Measurements from ENCODE around the gene LPP.

The LPP gene

DNA sequence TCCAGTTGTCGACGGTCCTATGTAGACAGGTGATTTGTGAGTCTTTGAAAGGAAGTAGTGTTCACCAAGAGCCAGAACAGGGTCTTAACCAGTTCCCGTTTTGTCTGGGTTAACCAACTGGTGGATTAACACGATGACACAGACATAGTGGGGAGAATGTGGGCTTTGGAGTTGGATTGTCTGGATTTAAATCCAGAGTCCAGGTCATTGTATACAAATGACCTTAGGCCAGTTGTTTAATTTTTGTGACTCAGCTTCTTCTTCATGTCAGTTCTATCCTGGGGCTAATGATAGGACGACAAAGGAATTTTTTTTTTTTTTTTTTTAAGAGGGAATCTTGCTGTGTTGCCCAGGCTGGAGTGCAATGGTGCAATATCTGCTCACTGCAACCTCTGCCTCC is 126.7 kb downstream of the LPP start:
- no peak for DNase-seq

DNA sequence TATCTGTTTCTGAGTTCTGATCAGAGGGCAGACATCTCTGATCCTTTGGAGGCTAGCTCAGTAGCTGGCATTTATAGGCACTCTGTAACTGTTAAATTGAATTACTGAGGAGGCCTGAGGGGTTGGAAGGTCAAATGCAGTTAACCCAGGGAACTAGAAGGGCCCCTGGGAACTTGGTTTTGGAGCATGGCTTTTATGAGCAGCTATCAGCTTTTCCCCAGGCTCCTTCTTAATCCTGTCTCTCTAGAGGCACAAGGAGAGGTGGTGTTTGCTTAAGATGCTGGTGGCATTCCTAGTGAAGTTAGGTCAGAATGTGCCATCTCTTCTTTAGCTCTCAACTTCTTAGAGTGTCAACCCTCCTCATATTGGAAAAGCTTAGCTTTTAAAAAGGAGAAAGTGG is 128.9 kb downstream of the LPP start:
- DNase-seq: no peak

DNA sequence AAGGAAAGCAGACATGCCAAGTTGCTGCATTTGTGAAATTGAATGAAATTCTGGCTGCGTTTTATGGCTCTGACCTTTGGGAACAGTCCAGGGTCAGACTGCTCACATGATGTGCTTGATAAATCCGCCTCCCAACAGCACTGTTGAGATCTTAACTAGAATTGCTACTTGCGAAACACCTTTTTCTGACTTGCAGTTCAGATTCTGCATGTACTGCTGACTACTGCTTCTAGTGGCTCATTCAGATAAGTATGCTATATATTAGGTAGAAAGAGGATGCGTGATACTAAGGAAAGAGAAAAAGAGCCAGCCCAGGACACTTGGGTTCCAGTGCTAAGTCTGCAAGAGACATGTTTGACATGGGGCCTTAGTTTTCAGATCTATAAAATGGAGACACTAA is 129.4 kb downstream of the LPP start:
- DNase-seq: no peak

DNA sequence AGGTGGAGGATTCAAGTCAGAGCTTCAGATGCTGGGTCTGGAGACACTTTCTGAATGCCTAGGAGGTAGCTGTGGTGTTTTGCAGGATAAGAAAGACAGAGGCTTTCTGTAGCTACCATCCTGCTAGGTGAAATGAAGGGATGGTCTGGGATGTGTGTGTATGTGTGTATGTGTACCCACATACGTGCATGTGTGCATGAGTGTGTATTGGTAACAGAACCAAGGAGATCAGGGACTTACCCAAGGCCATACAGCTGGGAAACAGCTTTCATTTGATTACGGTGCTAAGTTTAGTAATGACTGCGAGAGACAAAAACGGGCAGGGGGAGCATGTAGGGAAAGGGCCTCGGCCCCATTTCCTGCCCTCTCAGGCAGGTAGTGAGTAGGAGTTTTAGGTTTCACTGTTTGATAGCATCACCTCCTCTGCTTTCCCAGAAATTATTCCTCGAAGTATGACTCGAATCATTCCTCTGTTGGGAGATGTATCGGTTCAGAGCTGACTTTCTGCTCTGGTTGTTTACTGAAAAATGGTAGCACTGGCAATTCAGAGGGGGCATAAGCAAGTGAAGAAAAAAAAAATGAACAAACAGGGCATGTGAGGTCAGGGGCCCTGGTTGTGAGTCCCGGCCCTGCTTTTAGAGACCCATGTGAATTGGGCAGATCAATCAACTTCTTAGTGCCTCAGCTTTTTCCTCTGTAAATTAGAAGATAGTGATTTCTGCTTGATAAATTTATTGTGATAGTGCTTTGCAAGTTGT is 130.7 kb downstream of the LPP start:
- no peak for DNase-seq

DNA sequence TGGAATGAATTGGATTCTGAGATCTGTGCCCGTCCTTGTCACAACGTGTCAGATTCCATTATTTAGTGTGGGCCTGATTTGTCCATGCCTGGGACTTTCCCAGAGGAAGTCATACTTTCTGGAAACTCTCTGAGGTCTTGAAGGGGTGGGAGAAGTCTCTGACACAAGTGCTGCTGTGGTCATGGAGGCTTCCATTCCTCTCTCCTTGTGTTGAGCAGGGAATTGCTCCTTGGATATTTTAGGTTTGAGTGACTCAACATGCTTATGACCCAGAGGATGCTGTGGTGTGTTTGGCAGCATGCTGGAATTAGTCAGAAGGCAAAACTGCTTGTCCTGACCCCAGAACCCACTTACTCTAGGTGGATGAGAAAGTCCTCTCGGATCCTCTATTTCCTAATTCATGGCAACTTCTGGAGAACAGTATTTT is 132.1 kb downstream of the LPP start:
- no peak for DNase-seq

DNA sequence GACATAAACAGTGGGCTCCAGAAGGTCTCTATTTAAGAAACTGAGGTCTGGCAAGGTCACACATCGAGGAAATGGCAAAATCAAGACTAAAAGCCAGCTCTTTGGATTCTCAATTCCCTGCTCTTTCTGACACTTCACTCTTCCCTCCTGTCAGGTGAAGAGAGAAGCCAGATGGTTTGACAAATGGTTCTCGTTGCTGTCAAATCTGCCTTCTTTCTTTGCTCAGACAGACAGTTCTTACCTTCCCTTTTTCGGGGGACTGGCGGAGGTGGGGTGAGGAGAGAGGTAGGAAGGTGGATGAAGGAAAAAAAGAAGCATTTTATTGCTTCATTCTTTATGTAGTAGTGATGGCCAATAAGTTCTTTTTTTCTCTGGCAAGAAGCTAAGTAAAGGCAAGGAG is 133.4 kb downstream of the LPP start:
- DNase-seq: no peak

DNA sequence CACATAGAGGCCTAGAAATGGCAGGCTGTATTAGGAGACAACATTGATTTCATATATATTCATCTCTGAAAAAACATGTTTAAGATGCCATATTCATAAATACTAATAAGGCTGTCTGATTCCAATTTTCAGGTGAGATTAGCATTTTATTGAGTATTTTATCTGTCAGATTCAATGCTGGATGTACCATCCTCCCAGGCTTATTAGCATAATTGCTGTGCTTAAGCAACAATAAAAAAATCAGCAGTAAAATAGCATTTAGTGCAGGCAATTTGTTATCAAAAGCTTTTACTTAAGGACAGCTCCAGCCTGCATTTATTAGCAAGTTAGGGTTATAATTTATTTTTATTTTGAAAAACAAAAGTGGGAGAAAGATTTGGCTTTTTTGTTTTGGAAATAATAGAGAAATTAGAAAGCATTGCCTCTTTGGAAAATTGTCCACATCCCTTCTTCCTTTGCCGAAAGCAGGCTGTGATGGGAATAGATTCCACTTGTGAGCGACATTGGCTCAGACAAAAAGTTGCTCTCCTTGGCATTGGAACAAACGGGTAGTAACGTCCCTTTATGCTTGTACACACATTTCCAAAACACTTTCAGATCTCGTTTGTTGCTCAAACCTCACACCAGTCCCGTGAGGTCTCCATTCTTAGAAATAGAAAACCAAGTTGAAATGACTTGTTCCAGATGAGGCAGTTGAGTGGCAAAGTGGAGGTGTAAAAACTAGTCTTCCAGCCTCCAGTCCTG is 134.0 kb downstream of the LPP start:
- no peak for DNase-seq

DNA sequence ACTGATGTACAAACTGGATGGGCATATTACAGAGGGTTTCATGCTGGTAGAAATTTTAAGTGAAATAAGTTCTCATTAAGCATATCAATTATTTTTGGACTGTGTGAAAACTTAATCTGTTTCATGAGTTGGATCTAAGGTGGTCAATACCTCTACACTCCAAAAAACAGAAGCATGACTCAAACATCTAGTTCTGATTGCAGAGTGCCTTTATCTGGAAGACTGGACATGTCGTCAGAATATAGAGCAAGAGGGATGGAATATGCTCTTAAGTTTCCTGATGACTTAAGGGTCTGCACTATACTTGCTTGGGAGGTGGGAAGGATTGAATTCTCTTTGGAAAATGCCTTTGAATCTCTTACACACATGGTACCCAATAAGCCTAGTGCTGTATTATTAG is 138.3 kb downstream of the LPP start:
- no peak for DNase-seq

DNA sequence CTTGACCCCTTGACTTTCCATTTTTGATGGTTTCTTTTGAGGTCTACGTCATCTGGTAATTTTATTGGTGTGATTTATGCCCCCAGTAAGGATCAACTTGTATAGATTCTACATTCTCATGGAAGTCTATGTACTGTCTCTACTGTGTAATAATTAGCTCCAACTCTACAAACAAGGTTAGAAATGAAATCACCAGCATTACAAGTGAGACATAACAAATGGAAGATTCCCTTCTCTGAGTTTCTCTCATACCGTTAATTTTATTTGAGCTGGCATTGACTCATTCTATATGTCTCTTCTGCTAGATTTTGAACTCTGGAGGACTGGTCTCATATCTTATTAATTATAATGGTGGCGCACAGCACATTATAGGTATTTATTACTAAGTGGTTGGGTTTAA is 138.9 kb downstream of the LPP start:
- no peak for DNase-seq

DNA sequence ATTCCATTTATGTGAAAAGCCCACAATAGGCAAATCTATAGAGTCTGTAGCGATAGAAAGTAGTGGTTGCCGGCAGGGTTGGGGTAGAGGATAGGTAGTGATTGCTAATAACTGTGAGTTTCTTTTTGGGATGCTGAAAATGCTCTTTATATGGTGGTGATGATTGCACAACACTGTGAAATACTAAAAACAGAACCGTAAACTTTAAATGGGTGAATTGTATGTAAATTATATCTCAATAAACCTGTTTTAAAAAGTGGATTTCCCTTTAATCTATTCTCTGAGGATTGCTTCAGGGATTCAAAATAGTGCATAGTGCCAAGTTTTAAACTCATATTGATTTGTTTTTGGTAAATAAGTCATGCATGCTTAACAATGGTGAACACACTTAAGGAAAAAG is 140.2 kb downstream of the LPP start:
- no peak for DNase-seq

DNA sequence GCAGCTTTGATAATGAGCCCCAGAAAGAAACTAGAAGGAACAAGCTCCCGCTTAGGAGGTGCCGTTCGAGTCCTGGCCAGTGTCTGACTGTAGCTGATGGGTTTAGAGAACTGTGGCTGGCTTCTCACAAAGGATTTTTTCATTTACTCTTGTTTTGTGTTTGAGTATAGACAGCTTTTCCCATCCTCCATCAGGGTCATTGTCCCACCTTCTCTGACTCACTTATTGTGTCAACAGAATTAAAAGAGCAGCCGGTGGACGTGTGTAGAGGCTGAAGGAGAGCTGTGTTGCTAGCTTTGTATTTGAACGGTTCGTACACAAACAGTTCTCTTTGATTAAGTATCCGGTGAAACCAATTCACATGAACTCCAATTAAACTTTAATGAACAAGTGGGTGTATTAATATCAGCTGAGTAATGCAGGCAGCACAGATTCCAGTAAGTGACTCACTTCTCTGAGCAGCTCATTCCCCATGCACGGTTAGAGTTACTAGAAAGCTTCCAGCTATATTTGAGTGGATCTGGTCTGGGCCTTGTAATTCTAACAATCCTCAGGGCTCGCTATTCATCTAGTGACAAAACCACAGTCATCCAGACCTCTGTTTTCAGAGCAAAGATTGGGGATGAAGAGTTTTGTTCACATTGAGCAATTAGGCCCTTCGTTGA is 141.0 kb downstream of the LPP start:
- no peak for DNase-seq

DNA sequence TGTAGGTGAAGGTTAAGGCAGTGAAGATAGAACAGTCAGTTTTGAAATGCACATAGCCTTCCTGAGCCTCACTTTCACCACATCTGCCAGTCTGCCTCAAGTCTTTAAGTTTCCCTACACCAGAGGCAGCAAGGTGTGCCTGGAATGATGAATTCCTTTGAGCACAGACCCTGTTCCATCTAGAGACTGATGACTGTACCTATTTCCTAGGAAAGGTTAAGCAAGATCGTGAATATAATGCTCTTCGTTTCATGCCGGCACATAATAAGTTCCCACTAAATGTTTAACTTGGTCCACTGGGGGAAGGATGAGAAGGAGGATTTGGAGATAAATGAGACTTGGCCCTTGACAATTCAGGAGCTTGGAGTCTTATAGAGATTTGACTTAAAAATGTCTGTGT is 141.9 kb downstream of the LPP start:
- DNase-seq: no peak

DNA sequence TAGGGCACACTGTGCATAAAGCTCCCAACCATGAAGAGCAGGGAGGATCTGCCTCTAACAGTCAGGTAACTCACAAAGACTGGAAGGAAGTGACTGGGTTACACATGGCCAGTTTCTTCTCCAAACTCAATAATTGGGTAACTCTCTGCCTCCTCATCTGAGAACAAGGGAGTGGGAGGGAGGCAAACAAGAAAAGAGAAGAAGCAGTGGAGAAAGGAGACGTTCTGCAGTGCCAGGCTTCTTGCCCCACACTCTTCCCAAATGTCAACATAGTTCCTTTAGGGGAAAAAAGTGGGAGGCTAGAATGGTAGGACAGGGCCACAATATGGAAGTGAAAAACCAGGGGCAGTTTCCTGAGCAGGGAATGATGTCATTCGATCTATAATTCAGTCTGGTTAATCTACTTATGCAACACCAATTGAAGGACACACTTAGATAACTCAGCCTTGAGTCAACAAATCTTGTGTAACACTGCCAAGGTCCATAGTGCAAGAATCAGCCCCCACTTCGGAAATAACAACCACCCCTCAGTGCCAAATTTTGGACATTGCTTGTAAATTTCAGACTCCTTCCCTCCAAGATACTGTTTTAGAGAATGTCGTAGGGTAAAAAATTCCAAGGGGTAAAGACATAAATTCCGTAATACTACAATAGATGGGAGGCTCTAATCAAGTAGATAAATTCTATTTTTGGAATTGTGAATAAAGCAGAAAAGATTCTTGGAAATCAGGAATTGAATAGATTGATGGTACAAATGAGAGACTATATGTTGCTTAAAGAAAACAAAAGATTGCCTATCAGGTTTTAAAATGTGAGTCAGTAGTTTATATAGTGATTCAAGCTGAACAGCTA is 143.0 kb downstream of the LPP start:
- DNase-seq: no peak

DNA sequence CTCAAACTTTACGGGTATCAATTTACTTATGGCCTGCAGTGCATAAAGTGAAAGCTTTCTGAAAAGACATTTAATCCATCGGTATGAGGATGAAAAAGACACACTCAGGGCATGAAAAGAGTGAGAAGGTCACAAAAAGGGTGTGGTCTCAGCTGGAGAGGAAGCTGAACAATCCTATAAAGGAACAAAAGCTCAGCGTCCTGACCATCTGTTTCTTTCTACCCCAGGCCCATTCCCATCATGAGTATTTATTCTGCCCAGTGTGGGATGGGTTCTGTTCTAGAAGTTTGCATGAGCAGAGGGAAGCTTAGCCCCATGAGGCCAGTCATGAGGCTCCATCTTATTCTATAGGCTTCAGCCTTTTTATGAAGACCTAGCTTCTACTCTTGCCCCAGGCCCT is 144.6 kb downstream of the LPP start:
- no peak for DNase-seq

DNA sequence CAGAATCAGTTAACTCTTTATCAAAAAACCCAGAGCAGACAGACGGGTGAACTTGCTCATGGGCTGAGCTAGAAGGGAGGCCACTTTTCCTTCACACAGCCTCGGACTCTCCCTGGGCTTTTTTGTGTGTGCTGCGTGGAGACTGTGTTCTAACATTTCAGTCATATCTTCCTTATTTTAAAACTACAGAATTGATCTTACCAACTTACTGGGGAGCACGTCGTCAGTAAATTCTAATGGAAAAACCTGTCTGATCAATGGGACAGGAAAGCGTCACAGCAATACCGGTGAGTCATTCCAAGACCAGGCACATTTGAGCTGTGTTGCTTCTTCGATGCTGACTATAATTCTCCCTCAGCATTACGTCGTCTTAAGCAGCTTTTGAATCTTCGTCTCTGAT is 145.1 kb downstream of the LPP start:
- DNase-seq: no peak

DNA sequence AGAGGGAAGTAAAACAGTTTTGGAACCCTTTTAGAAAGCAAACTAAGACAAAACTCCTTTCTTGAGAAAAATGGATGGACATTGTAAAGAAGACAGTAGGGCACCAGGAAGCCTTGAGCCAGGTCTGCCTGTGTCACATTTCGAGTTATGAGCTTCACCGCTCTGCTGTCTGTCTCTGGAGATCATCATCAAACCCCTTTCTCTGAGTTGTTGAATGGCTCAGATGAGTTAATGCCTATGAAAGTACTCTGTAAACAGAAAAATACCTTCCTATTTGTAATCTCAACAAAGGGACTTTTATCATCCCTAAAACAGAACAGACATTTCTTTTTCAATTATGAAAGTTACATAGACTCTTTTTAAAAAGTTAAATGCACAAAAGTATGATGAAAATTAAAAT is 145.8 kb downstream of the LPP start:
- DNase-seq: no peak

DNA sequence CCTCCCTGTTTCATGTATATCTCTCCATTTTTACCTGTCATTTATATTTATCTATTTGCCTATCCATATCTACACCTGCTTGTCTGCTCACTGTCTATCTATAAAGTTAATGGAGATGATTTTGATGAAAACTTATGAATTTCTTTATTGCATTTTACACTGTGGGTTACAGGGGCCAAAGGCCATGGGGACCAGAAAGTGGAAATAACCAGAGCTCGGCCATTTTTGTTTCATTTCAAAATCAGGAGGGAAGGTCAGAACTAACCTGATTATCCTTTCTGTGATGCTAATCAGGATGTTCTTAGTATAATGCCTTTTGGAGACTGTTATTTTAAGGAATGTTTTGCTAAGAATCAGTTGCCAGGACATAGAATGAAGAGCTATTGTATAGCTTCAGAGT is 147.2 kb downstream of the LPP start:
- DNase-seq: no peak

DNA sequence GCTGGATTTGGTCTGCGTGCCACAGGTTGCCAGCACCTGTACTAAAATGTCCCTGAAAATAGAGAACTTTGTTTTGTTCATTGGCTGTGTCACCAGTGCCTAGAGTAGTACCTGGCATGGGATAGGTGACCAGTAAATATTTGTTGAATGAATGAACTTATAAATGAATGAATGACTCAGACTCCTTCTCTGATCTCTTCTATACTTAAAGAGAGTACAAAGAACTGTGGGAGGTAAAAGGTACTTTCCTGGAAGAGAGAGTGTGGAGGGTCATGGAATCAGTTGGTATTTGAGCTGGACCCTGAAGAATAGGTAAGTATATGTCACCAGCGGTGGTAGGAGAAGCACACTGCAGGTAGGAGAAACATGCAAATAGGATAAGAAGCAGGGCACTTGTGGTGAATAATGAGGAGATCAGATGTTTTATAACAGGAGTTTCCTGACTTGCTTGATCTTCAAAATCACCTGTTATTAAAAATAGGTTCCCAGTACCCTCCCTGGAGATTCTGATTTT is 149.4 kb downstream of the LPP start:
- no peak for DNase-seq

DNA sequence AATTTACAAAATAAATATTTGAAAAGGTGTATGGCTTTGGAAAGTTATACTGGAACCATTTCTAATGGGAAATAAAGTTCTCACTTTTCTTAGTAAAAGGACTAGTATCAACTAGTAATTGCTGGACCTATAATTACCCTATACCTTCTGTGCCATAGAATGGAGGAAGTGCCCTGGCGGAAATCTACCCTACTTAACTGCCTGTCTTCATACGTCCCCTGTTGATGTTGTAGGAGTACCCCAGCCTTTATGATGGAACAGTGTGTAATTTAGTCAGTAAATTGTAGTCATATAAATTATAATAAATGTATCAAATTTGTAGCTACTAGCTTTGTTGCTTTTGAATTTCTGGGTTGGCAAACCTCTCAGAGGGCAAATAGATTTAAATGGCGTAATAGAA is 149.9 kb downstream of the LPP start:
- DNase-seq: no peak

DNA sequence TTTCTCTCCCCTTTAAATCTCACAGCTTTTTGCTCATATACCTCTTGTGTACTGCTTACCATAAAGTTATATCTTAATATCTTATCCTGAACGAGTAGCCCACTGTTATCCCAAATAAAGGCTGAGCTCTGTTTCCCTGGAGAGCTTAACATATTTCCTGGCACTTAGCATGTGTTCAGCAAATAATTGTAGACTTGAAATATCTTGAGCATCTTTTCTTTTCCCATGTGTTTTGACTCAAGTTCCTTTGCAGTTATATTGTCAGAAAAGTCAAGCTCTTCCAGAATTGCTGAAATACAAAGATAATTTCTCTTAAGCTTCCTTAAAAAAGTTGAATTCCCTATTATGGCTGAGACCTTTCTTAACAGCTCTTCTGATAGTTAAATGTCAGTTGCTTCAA is 150.5 kb downstream of the LPP start:
- DNase-seq: no peak

DNA sequence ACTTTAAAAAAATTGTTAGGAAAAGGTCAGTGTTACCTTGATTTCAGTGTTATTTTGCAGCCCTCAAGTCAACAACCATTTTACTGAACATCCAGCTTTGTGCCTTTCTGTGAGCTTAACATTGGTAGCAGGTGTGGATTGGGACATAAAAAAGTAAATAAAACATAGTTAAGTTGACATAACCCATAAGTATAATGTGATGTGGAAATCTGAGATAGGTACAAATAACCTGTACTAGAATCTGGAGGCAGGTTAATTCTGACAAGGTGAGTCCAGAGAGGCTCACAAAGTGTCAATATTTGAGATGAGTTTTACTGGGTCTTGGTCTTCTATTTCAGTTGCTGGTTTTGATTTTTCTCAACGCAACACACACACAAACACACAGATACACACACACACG is 151.3 kb downstream of the LPP start:
- DNase-seq: no peak

DNA sequence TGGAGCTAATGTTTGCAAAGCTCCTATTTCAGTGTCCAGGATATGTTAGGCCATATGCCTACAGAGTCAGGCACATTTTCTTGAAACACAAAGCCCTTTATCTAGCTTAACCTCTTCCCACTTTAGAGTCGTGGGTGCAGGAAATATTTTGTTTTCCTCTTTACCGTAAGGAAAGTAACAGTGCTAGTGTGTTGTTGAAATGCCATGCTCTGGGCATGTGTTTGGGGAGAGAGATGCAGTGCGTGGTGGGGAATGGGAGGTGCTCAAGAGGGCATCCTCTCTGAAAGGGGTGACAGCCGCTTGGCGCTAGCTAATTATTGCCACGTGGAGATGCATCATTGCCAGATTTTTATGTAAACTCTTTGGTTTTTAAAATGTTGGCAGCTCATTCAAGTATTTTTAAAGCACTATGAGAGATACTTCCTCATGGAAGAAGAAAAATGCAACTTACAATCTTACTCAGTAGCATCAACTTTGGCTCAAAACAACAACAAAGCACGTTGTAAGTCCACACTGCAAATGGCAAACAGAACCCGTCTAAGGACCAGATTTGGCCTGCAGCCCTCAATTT is 152.6 kb downstream of the LPP start:
- DNase-seq: no peak
